Measurements from ENCODE around the gene PTPMT1. TPM values are rescaled to one million over a fixed set of nuclear protein-coding genes. Genes with fewer than 3 reads are reported as not detected.
A peak's percentile ranks its signal among the peaks of the same experiment; 100 is the strongest.

Gene PTPMT1
- total and polyA plus RNA-seq, 2 donors from 2014 or later = 34.6 to 90.3 TPM

DNA sequence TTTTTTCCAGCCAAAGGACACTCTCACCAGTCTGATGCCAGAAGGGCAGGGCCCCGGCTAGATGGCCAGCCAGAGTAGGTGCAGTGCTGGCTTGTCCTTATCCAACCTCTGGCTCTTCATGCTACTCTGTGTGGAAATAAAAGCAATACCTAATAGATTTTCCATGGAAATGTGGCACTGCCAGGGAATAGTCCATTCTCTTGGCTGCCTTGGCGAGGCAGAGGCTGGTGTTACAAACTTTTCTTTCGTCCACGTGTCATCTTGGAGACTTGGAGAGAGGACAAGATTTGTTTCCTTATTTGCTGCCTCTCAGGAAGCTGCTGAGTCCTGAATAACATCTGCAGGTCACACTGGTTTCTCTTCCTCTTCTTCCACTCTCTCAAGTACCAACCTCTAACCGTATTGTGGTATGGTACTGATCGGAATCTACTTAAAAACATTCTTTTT, 46.0 kb downstream of the PTPMT1 start:
- Histone ChIP-seq H3K36me3 (ENCODE audit: control insufficient read depth in 2 of 3, insufficient read depth in 3 of 3, low read length in 3 of 3) (peaks cover 0 to 15% (median 2%) of the 10 kb centered on the region in 3 donors), H3K27ac (ENCODE audit: low read depth in 2 of 2, low read length in 2 of 2) (no peak overlapping the region), H3K4me1 (ENCODE audit: control insufficient read depth in 2 of 3, insufficient read depth in 2 of 3, low read depth in 1 of 3, low read length in 3 of 3) (no peaks in the 10 kb centered on the region), H3K9me3 (ENCODE audit: control insufficient read depth in 2 of 3, insufficient read depth in 1 of 3, low read length in 3 of 3) (no peaks in the 10 kb centered on the region), H3K9ac (ENCODE audit: low read length in 3 of 3) (no peak overlapping the region), H3K4me3 (ENCODE audit: low read length in 3 of 3) (no peak overlapping the region), H3K27me3 (ENCODE audit: control insufficient read depth, insufficient read depth, low read length) (no peaks in the 10 kb centered on the region)
- intact Hi-C loops (cut with DNase I) = no loop called here
- FAIRE-seq (no peak), DNase-seq (no peak)
- TF ChIP-seq, protein P1, sequence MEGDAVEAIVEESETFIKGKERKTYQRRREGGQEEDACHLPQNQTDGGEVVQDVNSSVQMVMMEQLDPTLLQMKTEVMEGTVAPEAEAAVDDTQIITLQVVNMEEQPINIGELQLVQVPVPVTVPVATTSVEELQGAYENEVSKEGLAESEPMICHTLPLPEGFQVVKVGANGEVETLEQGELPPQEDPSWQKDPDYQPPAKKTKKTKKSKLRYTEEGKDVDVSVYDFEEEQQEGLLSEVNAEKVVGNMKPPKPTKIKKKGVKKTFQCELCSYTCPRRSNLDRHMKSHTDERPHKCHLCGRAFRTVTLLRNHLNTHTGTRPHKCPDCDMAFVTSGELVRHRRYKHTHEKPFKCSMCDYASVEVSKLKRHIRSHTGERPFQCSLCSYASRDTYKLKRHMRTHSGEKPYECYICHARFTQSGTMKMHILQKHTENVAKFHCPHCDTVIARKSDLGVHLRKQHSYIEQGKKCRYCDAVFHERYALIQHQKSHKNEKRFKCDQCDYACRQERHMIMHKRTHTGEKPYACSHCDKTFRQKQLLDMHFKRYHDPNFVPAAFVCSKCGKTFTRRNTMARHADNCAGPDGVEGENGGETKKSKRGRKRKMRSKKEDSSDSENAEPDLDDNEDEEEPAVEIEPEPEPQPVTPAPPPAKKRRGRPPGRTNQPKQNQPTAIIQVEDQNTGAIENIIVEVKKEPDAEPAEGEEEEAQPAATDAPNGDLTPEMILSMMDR (IDR thresholded peaks at IDR 0.05; ENCODE audit: borderline replicate concordance, extremely low read depth, insufficient read depth) = no peak

DNA sequence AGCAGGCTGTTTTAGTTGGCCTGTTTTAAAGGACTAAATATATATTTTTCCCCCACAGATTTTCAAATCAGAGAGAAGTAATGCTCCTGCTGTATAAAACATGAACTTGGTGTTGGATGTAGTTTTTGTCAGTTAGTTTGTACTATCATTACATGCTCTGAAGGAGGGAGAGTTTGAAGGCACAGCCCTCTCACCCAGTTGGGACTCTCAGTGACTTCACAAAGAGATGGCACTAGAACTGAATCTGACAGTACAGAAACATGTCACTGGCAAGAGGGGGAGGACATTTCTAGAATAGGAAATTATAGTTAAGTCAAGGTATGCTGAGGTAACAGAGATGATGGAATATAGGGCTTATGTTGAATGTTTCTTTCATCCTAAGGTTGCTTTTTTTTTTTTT, 49.9 kb downstream of the PTPMT1 start:
- Histone ChIP-seq H3K4me3 (ENCODE audit: low read length in 3 of 3) (no peak overlapping the region), H3K36me3 (ENCODE audit: control insufficient read depth in 2 of 3, insufficient read depth in 3 of 3, low read length in 3 of 3) (peaks cover 0 to 23% (median 4%) of the 10 kb centered on the region in 3 donors), H3K27me3 (ENCODE audit: control insufficient read depth, insufficient read depth, low read length) (no peaks in the 10 kb centered on the region), H3K9me3 (ENCODE audit: control insufficient read depth in 2 of 3, insufficient read depth in 1 of 3, low read length in 3 of 3) (no peaks in the 10 kb centered on the region), H3K4me1 (ENCODE audit: control insufficient read depth in 2 of 3, insufficient read depth in 2 of 3, low read depth in 1 of 3, low read length in 3 of 3) (no peaks in the 10 kb centered on the region), H3K27ac (ENCODE audit: low read depth in 2 of 2, low read length in 2 of 2) (no peak overlapping the region), H3K9ac (ENCODE audit: low read length in 3 of 3) (no peak overlapping the region)
- no peak for DNase-seq
- intact Hi-C loops (cut with DNase I) = no loop called here
- TF ChIP-seq, protein P1 (IDR thresholded peaks at IDR 0.05; ENCODE audit: borderline replicate concordance, extremely low read depth, insufficient read depth) = no peak
- no peak for FAIRE-seq

DNA sequence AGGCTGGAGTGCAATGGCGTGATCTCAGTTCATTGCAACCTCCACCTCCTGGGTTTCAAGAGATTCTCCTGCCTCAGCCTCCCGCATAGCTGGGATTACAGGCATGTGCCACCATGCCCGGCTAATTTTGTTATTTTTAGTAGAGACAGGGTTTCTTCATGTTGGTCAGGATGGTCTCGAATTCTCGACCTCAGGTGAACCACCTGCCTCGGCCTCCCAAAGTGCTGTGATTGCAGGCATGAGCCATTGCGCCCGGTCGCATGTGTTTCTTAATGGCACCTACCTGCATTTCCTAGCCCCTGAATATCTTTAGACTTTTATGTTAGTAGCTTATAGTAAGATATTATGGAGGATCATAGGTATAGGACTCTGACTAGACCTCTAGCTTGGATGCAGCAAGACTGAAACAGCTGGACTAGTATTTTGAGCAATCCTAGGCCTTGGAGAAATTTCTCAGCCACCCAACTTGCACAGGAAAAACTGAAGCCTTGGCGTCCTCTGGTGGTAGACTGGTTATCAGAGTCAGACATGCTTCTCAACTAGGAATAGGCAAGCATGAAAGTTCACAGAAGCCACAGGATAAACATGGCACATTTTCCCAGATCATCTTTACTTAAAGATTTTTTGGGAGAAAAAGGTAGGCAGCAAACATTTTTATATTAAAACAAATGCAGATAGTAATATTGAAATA, 51.5 kb downstream of the PTPMT1 start:
- H3K27ac ChIP-seq (ENCODE audit: low read depth in 2 of 2, low read length in 2 of 2) = no peak overlapping the region
- H3K36me3 ChIP-seq (ENCODE audit: control insufficient read depth in 2 of 3, insufficient read depth in 3 of 3, low read length in 3 of 3) = peaks cover 0 to 17% (median 9%) of the 10 kb centered on the region in 3 donors
- TF ChIP-seq, protein P1 (IDR thresholded peaks at IDR 0.05; ENCODE audit: borderline replicate concordance, extremely low read depth, insufficient read depth) = peak; percentile 51
- H3K4me1 ChIP-seq (ENCODE audit: control insufficient read depth in 2 of 3, insufficient read depth in 2 of 3, low read depth in 1 of 3, low read length in 3 of 3) = no peaks in the 10 kb centered on the region
- FAIRE-seq = no peak
- H3K9me3 ChIP-seq (ENCODE audit: control insufficient read depth in 2 of 3, insufficient read depth in 1 of 3, low read length in 3 of 3) = no peaks in the 10 kb centered on the region
- intact Hi-C loops (cut with DNase I) = no loop called here
- H3K27me3 ChIP-seq (ENCODE audit: control insufficient read depth, insufficient read depth, low read length) = no peaks in the 10 kb centered on the region
- DNase-seq = peak in 3 of 5 donors; percentile 56 to 84 (median 69)
- no peak overlapping the region for H3K9ac ChIP-seq (ENCODE audit: low read length in 3 of 3)
- H3K4me3 ChIP-seq (ENCODE audit: low read length in 3 of 3) = no peak overlapping the region

Data from kidney (tissue), 14 donors.